Urinary bladder (tissue), 4 donors: ENCODE measurements around the gene SLC10A7. TPM values are rescaled to one million over a fixed set of nuclear protein-coding genes. Genes with fewer than 3 reads are reported as not detected.
"Not testable (repeated sequence)": the region's sequence is repeated elsewhere in the genome, so short reads cannot be mapped to it uniquely, and the experiment has no call there.

ENCODE experiments used
- DNase-seq: peaks from one replicate; pipeline ENCODE4 v3.0.0-alpha.2; 2015; ENCODE audit errors: extremely low spot score
- H3K27ac ChIP-seq: one replicate; pipeline ENCODE4 v1.5.1; 2013; ENCODE audit warnings: low read depth, mild to moderate bottlenecking, moderate library complexity
- H3K36me3 ChIP-seq: one replicate; pipeline ENCODE4 v1.6.1; 2013; ENCODE audit warnings: mild to moderate bottlenecking, moderate library complexity; ENCODE audit not compliant: insufficient read depth
- H3K4me1 ChIP-seq: one replicate; pipeline ENCODE4 v1.6.1; 2013; ENCODE audit warnings: mild to moderate bottlenecking, moderate library complexity; ENCODE audit not compliant: insufficient read depth
- H3K4me3 ChIP-seq: one replicate; pipeline ENCODE4 v1.5.1; 2013; ENCODE audit warnings: low read depth, low read length
- WGBS: extraction: QIAGEN DNeasy Blood & Tissue Kit; methylation state at CpG from one replicate; pipeline ENCODE4 v1.1.7; 2013; 5-methylcytosine and 5-hydroxymethylcytosine counted together
- polyA plus RNA-seq: library from polyadenylated mRNA; stranded (reverse); fragments of 200-250 nt; gene quantifications from one replicate; pipeline ENCODE4 v1.2.3, GENCODE V29; 2013
- total RNA-seq: library from RNA; depleted of rRNA; stranded (reverse); fragments of >200 nt; gene quantifications from one replicate; pipeline ENCODE4 v1.2.3, GENCODE V29; 2014
- donor health status: healthy with polysubstance abuse.
- donor health status: healthy.

Gene SLC10A7
- total and polyA plus RNA-seq, 2 donors: 5.4 to 42.9 TPM

DNA sequence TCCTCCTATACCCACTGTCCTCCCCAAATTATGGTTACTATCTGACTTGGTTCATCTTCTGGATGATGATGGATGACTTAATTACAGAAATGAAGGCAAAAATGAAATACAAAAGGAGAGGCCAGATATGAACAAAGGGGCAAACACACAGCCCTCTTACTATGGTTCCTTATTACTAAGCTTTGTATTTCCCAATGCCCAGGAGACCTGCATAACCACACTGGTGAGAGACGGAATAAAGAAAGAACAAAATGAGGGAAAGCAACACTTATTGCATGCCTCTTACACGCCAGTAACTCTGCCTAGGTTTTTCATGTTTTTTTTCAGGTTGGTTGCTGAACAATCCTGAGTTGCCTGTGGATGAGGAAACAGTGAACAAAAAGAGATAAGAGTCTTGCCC, 120.5 kb downstream of the SLC10A7 start:
- no peaks in the 10 kb centered on the region for H3K36me3 ChIP-seq
- no peak for DNase-seq
- no peak overlapping the region for H3K27ac ChIP-seq
- WGBS: 94% methylated on average over 2 of the region's 2 CpGs
- no peaks in the 10 kb centered on the region for H3K4me1 ChIP-seq
- H3K4me3 ChIP-seq: no peak overlapping the region

DNA sequence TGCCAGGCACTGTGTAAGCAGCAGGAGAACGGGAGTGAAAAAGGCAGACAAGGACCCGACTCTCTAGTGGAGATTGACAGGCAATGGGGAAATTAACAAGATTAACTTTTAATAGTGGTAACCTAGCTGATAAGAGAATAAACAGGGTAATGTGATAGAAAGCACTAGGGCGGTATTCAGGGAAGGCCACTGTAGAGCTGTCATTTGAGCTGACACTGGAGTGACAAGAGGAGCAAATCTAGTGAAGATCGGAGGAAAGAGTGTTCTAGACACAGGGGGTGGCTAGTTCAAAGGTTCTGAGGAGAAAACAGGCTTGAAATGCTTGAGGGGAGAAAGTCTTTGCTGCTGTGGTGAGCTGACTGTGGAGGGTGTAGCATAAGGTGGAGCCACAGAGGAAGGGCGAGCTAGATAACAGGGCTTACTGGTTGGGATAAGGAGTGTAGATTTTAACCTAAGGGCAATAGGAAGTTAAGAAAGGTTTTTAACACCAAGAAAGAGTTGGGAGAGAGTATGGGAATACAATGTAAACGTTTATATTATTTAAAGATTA, 122.8 kb downstream of the SLC10A7 start:
- Histone ChIP-seq H3K4me3 (no peak overlapping the region), H3K27ac (no peak overlapping the region), H3K4me1 (no peaks in the 10 kb centered on the region), H3K36me3 (no peaks in the 10 kb centered on the region)
- no peak for DNase-seq
- 57% methylated on average over 6 of the region's 6 CpGs for WGBS

DNA sequence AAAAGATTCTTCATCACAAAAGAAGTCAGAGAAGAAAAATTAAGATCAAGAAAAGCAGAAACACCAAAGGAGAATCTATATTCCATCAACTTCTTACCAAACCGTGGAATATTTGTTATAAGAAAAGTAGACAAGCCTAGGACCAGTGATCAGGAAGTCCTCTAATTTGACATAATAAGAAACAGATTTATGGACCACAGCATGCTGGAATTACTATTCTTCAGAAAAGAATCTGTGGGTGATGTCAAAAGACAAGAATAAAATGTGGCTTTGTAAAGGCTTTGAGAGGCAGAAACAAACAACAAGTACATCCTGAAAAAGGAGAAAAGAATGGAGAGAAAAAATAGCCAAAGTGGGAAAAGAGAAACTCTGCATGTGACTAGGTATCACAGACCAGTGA, 123.3 kb downstream of the SLC10A7 start:
- Histone ChIP-seq H3K36me3 (no peaks in the 10 kb centered on the region), H3K27ac (no peak overlapping the region), H3K4me1 (no peaks in the 10 kb centered on the region), H3K4me3 (no peak overlapping the region)
- no peak for DNase-seq
- 63% methylated on average over 1 of the region's 1 CpG for WGBS

DNA sequence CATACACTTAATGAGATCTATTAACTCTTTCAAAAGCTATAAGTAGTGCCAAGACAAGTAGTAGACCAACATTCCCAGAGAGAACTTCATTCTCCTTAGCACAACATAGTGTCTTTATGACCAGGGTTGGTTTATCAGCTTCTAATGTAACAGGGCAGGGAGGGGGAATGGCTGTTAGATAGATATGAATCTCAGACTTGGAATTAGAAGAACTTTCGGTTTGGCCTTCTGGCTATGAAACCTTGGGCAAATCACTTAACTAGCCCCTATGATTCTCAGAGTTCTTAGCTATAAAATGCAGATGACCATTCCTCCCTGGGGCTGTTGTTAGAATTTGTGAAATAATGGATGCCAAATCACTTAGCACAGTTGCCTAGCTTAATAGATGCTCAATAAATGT, 132.2 kb downstream of the SLC10A7 start:
- Histone ChIP-seq H3K4me1 (no peaks in the 10 kb centered on the region), H3K4me3 (no peak overlapping the region), H3K36me3 (no peaks in the 10 kb centered on the region), H3K27ac (no peak overlapping the region)
- 91% methylated on average over 1 of the region's 1 CpG for WGBS
- no peak for DNase-seq

DNA sequence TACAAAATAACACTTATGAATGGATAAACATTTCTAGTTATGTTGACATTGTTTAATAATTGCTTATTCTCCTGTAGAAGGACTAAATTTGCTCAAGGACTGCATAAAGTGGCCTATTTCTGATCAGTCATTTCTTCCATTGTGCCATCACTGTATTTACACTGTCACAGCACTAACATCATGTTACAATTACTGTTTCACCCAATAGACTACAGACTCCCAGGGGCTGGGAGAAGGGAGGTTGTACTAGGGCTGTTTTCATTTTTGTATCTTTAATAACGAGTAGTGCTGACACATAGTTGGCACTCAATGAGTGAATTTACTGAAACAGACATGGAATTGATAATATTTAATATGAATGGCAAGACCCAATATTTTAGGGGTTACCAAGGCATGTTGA, 139.5 kb downstream of the SLC10A7 start:
- 60% methylated on average over 1 of the region's 1 CpG for WGBS
- DNase-seq: no peak
- Histone ChIP-seq H3K4me1 (no peaks in the 10 kb centered on the region), H3K4me3 (no peak overlapping the region), H3K27ac (no peak overlapping the region), H3K36me3 (no peaks in the 10 kb centered on the region)

DNA sequence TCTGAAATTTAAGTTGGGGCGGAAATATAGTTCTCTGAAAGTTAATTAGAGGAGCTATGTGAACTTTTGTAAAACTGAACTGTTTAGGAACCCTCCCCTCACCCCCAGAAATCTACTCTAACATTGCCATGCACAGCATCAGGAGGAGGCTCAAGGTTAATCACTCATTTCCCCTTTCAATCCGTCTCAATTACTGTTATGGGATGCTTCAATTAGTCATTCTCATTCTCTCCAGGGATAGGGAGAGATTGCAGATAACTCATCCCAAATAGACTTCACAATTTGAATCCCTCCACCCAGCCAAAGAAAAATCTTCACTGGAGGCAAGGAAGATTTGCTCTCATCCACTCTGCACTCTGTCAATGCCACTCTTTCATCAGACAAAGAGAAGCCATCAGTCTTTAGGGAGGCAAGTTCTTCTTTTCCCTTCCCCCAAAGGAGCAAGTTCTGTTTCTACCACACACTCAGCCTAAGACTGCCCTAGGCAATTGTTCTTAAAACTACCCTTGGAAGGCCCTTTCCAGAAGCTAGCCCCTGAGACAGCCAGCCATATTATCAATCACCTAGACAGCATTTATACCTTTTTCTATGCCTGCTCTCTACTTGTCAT, 140.4 kb downstream of the SLC10A7 start:
- DNase-seq: no peak
- WGBS: 86% methylated on average over 2 of the region's 2 CpGs
- H3K4me1 ChIP-seq: no peaks in the 10 kb centered on the region
- no peak overlapping the region for H3K27ac ChIP-seq
- H3K36me3 ChIP-seq: no peaks in the 10 kb centered on the region
- no peak overlapping the region for H3K4me3 ChIP-seq

DNA sequence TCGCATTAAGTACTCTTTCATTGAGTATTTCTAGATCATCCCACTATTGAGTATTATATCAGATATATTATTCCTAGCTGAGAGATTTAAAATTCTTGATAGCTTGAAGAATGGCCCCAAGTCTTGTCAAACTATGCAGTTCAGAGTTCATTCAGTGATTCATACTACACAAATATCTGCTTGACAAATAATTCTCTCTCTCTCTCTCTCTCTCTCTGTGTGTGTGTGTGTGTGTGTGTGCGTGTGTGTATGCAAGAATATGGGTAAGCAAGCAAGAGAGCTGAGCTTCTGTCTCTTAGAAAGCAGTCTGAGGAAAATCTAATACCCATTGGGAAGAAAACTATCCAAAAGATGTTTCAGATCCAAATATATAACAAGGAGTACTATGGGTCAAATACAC, 142.0 kb downstream of the SLC10A7 start:
- Histone ChIP-seq H3K4me3 (no peak overlapping the region), H3K4me1 (no peaks in the 10 kb centered on the region), H3K27ac (no peak overlapping the region), H3K36me3 (no peaks in the 10 kb centered on the region)
- no peak for DNase-seq
- 92% methylated on average over 2 of the region's 2 CpGs for WGBS

DNA sequence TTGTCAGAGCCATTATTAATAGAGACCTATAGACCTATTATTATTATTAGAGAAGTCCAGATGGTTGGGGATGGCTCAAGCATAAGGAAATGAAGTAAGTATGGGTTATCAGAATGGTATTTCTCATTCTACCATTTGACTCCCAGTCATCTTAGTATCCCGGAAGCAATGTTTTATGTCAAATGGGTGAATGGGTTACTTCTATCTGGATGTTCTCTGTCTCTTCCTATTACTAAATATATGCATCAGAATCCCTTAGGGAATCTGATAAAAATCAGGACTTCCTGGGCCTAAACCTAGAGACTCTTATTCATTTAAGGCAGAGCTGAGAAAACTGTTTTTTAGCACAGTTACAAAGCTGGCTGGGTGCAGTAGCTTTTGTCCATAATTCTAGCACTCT, 149.9 kb downstream of the SLC10A7 start:
- DNase-seq: no peak
- Histone ChIP-seq H3K27ac (no peak overlapping the region), H3K4me3 (no peak overlapping the region), H3K36me3 (no peaks in the 10 kb centered on the region), H3K4me1 (no peaks in the 10 kb centered on the region)
- WGBS: 99% methylated on average over 1 of the region's 1 CpG

DNA sequence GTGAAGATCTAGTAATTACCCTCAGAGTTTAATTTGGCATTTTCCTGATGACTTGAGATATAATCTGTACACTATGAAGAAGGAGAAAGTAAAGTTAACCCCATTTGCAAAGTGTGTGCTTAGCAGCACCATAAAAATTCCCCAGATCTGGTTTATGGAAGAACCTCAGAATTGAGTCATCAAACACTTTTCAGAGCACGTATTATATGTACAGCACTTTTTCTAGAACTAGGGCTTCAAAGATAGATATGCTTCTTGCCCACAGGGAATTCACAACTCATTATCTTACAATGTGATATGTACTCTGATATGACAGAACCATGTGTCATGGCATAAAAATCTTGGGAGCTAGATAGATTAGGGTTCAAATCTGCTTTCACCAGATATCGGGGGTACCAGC, 150.9 kb downstream of the SLC10A7 start:
- no peak for DNase-seq
- 87% methylated on average over 2 of the region's 2 CpGs for WGBS
- Histone ChIP-seq H3K36me3 (no peaks in the 10 kb centered on the region), H3K27ac (no peak overlapping the region), H3K4me3 (no peak overlapping the region), H3K4me1 (no peaks in the 10 kb centered on the region)

DNA sequence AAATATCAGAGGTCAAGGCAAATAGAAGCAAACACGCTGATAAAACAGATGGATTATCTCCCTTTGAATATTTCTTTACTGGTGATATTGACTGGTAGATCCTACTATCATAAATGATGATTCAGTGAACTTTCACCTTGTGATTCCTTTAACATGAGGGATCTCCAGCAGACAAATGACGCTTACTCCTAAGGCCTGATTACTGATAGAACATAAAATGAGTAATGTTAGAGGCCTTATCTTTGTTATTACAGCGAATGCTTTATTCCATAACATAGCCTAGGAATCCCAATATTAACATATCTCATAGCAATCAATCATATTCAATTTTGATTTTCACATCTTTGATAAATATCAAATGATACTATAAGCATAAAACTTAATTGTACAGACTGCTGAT, 152.3 kb downstream of the SLC10A7 start:
- H3K4me1 ChIP-seq: no peaks in the 10 kb centered on the region
- no peaks in the 10 kb centered on the region for H3K36me3 ChIP-seq
- 85% methylated on average over 3 of the region's 3 CpGs for WGBS
- H3K27ac ChIP-seq: no peak overlapping the region
- no peak for DNase-seq
- H3K4me3 ChIP-seq: no peak overlapping the region

DNA sequence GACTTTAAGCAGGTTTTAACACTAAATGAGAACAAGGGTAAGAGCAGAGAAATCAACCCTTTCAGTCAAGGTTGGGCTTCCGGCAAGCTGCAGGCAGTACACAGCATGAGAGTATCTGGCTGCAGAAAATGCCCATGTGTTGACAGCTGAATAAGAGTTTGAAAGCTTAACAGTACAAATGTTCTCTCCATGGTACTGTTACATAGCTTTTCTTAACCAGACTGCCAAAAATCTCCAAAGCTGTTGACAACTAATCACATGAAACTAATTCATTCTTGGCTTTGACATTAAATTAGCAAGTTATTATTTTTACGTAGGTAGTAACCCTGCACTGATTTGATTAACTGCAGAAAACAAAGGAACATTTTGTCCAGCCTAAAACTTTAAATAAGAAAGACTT, 153.5 kb downstream of the SLC10A7 start:
- Histone ChIP-seq H3K4me1 (no peaks in the 10 kb centered on the region), H3K36me3 (no peaks in the 10 kb centered on the region), H3K27ac (no peak overlapping the region), H3K4me3 (no peak overlapping the region)
- WGBS: 53% methylated on average over 2 of the region's 2 CpGs
- DNase-seq: no peak

DNA sequence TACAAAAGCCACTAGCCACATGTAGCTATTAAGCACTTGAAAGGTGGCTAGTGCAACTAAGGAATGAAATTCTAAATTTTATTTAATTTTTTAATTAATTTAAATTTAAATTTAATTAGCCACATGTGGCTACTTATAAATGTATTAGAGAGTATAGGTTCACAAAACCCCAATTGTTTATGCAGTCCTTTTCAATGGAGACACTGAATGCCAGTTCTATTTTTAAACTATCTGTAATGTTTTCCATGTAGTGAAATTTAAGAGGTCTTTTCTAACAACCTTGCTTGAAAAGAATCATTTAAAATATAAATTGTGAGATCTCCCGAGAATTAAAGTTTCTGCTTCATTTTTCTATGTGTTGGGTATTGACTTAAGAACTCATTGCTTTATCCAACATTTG, 154.4 kb downstream of the SLC10A7 start:
- WGBS: 79% methylated on average over 1 of the region's 1 CpG

DNA sequence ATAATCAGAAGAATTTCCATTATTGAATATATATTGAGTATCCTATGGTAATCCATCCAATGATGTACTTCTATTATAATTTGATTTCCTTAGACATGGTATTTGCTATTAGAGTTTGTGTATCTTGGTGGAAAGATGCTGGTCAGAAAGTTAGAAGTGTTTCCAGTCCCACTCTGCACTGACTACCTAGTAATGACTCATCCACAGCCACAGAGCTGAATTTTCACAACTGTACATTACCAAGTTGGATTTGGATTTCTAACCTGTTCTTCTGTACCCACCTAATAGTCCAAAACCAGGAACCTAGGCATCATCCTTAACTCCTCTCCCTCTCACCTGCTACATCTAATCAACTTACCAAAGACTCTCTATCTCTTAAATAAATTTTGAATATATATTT, 162.0 kb downstream of the SLC10A7 start:
- no peak overlapping the region for H3K27ac ChIP-seq
- no peaks in the 10 kb centered on the region for H3K4me1 ChIP-seq
- no peak for DNase-seq
- H3K4me3 ChIP-seq: no peak overlapping the region
- no peaks in the 10 kb centered on the region for H3K36me3 ChIP-seq

More for the DNA sequence above, 154.4 kb downstream of the SLC10A7 start:
- no peaks in the 10 kb centered on the region for H3K4me1 ChIP-seq
- no peak overlapping the region for H3K4me3 ChIP-seq
- H3K27ac ChIP-seq: no peak overlapping the region
- no peaks in the 10 kb centered on the region for H3K36me3 ChIP-seq
- DNase-seq: no peak

DNA sequence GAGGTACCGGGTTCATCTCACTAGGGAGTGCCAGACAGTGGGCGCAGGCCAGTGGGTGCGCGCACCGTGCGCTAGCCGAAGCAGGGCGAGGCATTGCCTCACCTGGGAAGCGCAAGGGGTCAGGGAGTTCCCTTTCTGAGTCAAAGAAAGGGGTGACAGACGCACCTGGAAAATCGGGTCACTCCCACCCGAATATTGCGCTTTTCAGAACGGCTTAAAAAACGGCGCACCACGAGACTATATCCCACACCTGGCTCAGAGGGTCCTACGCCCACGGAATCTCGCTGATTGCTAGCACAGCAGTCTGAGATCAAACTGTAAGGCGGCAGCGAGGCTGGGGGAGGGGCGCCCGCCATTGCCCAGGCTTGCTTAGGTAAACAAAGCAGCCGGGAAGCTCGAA, 171.6 kb downstream of the SLC10A7 start:
- not testable (repeated sequence) for H3K27ac ChIP-seq, H3K4me1 ChIP-seq, H3K4me3 ChIP-seq, DNase-seq, H3K36me3 ChIP-seq
- WGBS: 80% methylated on average over 8 of the region's 26 CpGs

DNA sequence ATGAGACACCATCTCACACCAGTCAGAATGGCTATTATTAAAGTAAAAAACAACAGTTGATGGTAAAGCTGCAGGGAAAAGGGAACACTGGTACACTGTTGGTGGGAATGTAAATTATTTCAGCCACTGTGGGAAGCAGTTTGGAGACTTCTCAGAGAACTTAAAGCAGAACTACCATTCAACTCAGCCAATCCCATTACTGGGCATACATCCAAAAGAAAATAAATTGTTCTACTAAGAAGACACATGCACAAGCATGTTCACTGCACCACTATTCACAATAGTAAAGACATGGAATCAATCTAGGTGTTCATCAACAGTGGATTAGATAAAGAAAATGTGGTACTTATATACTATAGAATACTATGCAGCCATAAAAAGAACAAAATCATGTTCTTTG, 172.4 kb downstream of the SLC10A7 start:
- DNase-seq: no peak
- no peak overlapping the region for H3K27ac ChIP-seq
- no peaks in the 10 kb centered on the region for H3K4me1 ChIP-seq

More for the DNA sequence above, 172.4 kb downstream of the SLC10A7 start:
- no peak overlapping the region for H3K4me3 ChIP-seq
- no peaks in the 10 kb centered on the region for H3K36me3 ChIP-seq
